ENCODE measurements around the gene CRLF3. TPM values are rescaled to one million over a fixed set of nuclear protein-coding genes. Genes with fewer than 3 reads are reported as not detected.
A peak's percentile ranks its signal among the peaks of the same experiment; 100 is the strongest.
"Not testable (repeated sequence)": the region's sequence is repeated elsewhere in the genome, so short reads cannot be mapped to it uniquely, and the experiment has no call there.

The CRLF3 gene
- total RNA-seq, 3 donors from 2014 or later = 45.2 to 46.9 (median 45.6) TPM

GRCh38 chr17:30796016-30796415 lies 28.5 kb downstream of the CRLF3 start:
- H3K4me1 Mint-ChIP-seq (ENCODE audit: low read depth) = peaks cover 15% of the 10 kb centered on the region
- H3K4me3 Mint-ChIP-seq = no peak overlapping the region
- DNase-seq = no peak
- H3K36me3 Mint-ChIP-seq (ENCODE audit: insufficient read depth) = peaks cover 41% of the 10 kb centered on the region
- peak; percentile 100 for ATAC-seq
- no peaks in the 10 kb centered on the region for H3K9me3 Mint-ChIP-seq
- no peaks in the 10 kb centered on the region for H3K27me3 Mint-ChIP-seq (ENCODE audit: low read depth)

- ATAC-seq (no peak), DNase-seq (no peak)
- Mint-ChIP-seq H3K4me1 (ENCODE audit: low read depth) (peaks cover 24% of the 10 kb centered on the region), H3K36me3 (ENCODE audit: insufficient read depth) (peaks cover 40% of the 10 kb centered on the region), H3K4me3 (no peak overlapping the region), H3K27me3 (ENCODE audit: low read depth) (no peaks in the 10 kb centered on the region), H3K9me3 (no peaks in the 10 kb centered on the region)
Measured at GRCh38 chr17:30794372-30794771, 30.1 kb downstream of the CRLF3 start.

GRCh38 chr17:30793282-30793977 lies 31.1 kb downstream of the CRLF3 start:
- H3K4me1 Mint-ChIP-seq (ENCODE audit: low read depth) = peaks cover 27% of the 10 kb centered on the region
- ATAC-seq (no peak), DNase-seq (no peak)
- H3K27me3 Mint-ChIP-seq (ENCODE audit: low read depth) = no peaks in the 10 kb centered on the region
- no peak overlapping the region for H3K4me3 Mint-ChIP-seq
- peaks cover 47% of the 10 kb centered on the region for H3K36me3 Mint-ChIP-seq (ENCODE audit: insufficient read depth)
- H3K9me3 Mint-ChIP-seq = no peaks in the 10 kb centered on the region

GRCh38 chr17:30790279-30790678 lies 34.2 kb downstream of the CRLF3 start:
- Mint-ChIP-seq H3K4me3 (no peak overlapping the region), H3K4me1 (ENCODE audit: low read depth) (peaks cover 16% of the 10 kb centered on the region), H3K36me3 (ENCODE audit: insufficient read depth) (peaks cover 39% of the 10 kb centered on the region), H3K9me3 (no peaks in the 10 kb centered on the region), H3K27me3 (ENCODE audit: low read depth) (no peaks in the 10 kb centered on the region)
- ATAC-seq (peak; percentile 69 to 80), DNase-seq (no peak)

DNA sequence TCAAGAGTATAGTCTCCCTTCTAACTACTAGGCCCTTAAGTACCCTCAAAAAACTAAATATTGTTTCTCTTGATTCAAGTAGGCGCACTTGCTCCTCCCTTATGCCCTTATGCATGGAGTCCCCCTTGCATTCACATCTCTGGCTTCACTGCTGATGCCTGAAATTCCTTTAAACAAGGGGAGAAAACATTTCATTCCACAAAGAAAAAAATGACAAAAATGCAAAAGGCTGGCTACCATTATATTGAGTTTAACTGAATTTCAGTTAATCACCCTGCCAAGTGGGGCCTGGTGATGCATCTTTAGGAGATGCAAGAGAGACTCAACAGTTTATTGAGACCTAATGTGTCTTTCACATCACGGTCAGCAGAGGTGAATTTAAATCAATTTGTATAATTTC lies 35.6 kb downstream of the CRLF3 start:
- DNase-seq (no peak), ATAC-seq (no peak)
- Mint-ChIP-seq H3K4me3 (no peak overlapping the region), H3K36me3 (ENCODE audit: insufficient read depth) (peaks cover 32% of the 10 kb centered on the region), H3K27me3 (ENCODE audit: low read depth) (no peaks in the 10 kb centered on the region), H3K4me1 (ENCODE audit: low read depth) (peaks cover 13% of the 10 kb centered on the region), H3K9me3 (no peaks in the 10 kb centered on the region)

- Mint-ChIP-seq H3K36me3 (ENCODE audit: insufficient read depth) (peaks cover 15% of the 10 kb centered on the region), H3K4me3 (no peak overlapping the region), H3K4me1 (ENCODE audit: low read depth) (peaks cover 14% of the 10 kb centered on the region)
Measured at GRCh38 chr17:30782206-30782605, 42.3 kb downstream of the CRLF3 start.

DNA sequence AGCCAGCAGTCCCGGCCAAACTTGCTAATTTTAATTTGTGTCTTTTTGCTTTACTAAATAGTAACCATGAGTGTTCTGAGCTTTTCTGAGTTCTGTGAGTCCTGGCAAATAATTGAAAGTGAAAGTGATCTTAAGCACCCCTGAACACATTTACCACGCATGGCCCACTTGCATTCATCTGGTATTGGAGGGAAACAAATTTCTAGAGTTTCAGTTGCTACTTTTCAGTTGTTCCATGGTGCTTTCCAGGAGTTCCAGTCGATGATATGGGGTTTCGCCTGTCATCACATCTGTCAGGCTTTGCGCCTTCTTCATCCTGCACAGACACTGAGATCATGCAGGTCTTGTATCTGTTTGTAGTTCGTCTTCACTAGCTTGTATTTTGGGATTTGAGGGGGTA lies 44.1 kb downstream of the CRLF3 start:
- DNase-seq (no peak), ATAC-seq (peak; percentile 80 to 85)
- Mint-ChIP-seq H3K9me3 (no peaks in the 10 kb centered on the region), H3K36me3 (ENCODE audit: insufficient read depth) (peaks cover 11% of the 10 kb centered on the region), H3K4me1 (ENCODE audit: low read depth) (peaks cover 14% of the 10 kb centered on the region), H3K4me3 (no peak overlapping the region), H3K27me3 (ENCODE audit: low read depth) (no peaks in the 10 kb centered on the region)

More at GRCh38 chr17:30782206-30782605, 42.3 kb downstream of the CRLF3 start:
- Mint-ChIP-seq H3K27me3 (ENCODE audit: low read depth) (no peaks in the 10 kb centered on the region), H3K9me3 (no peaks in the 10 kb centered on the region)
- no peak for ATAC-seq
- DNase-seq = no peak

GRCh38 chr17:30768771-30769170 lies 55.7 kb downstream of the CRLF3 start:
- peaks cover 16% of the 10 kb centered on the region for H3K36me3 Mint-ChIP-seq (ENCODE audit: insufficient read depth)
- DNase-seq; H3K4me1 Mint-ChIP-seq (ENCODE audit: low read depth); H3K27me3 Mint-ChIP-seq (ENCODE audit: low read depth); ATAC-seq; H3K4me3 Mint-ChIP-seq; H3K9me3 Mint-ChIP-seq: not testable (repeated sequence)

GRCh38 chr17:30767641-30768404 lies 56.7 kb downstream of the CRLF3 start:
- not testable (repeated sequence) for H3K4me3 Mint-ChIP-seq; H3K4me1 Mint-ChIP-seq (ENCODE audit: low read depth); DNase-seq; H3K9me3 Mint-ChIP-seq; H3K27me3 Mint-ChIP-seq (ENCODE audit: low read depth)
- ATAC-seq = peak; percentile 60 to 75
- H3K36me3 Mint-ChIP-seq (ENCODE audit: insufficient read depth) = peaks cover 14% of the 10 kb centered on the region

DNA sequence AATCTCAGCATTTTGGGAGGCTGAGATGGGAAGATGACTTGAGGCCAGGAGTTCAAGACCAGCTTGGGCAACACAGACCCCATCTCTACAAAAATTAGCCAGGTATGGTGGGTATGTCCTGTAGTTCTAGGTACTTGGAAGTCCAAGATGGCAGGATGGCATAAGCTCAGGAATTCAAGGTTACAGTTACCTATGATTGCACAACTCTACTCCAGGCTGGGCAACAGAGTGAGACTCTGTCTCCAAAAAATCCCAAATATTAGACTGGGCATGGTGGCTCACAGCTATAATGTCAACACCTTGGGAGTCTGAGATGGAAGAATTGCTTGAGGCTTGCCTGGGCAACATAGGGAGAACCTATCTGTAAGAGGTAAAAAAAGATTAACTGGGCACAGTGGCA lies 63.4 kb downstream of the CRLF3 start:
- no peak for DNase-seq
- Mint-ChIP-seq H3K9me3 (no peaks in the 10 kb centered on the region), H3K36me3 (ENCODE audit: insufficient read depth) (peaks cover 6% of the 10 kb centered on the region), H3K4me3 (no peak overlapping the region), H3K4me1 (ENCODE audit: low read depth) (no peaks in the 10 kb centered on the region), H3K27me3 (ENCODE audit: low read depth) (no peaks in the 10 kb centered on the region)
- no peak for ATAC-seq

DNA sequence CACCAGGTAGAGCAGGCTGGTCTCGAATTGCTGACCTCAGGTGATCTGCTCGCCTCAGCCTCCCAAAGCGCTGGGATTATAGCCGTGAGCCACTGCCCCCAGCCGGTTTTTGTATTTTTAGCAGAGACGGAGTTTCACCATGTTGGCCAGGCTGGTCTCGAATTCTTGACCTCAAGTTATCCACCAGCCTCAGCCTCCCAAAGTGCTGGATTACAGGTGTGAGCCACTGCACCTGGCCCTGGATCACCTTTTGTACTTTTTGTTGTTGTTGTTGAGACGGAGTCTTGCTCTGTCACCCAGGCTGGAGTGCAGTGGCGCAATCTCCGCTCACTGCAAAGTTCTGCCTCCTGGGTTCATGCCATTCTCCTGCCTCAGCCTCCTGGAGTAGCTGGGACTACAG lies 71.2 kb downstream of the CRLF3 start:
- H3K27me3 Mint-ChIP-seq (ENCODE audit: low read depth); H3K9me3 Mint-ChIP-seq; H3K36me3 Mint-ChIP-seq (ENCODE audit: insufficient read depth); DNase-seq; H3K4me1 Mint-ChIP-seq (ENCODE audit: low read depth); H3K4me3 Mint-ChIP-seq; ATAC-seq: not testable (repeated sequence)

GRCh38 chr17:30750982-30751381 lies 73.5 kb downstream of the CRLF3 start:
- ATAC-seq; H3K4me1 Mint-ChIP-seq (ENCODE audit: low read depth); H3K4me3 Mint-ChIP-seq: not testable (repeated sequence)

GRCh38 chr17:30747621-30748020 lies 76.9 kb downstream of the CRLF3 start:
- H3K4me3 Mint-ChIP-seq; ATAC-seq; H3K9me3 Mint-ChIP-seq; H3K4me1 Mint-ChIP-seq (ENCODE audit: low read depth); DNase-seq; H3K27me3 Mint-ChIP-seq (ENCODE audit: low read depth): not testable (repeated sequence)
- peaks cover 14% of the 10 kb centered on the region for H3K36me3 Mint-ChIP-seq (ENCODE audit: insufficient read depth)

More at GRCh38 chr17:30750982-30751381, 73.5 kb downstream of the CRLF3 start:
- not testable (repeated sequence) for H3K27me3 Mint-ChIP-seq (ENCODE audit: low read depth); H3K9me3 Mint-ChIP-seq; DNase-seq
- H3K36me3 Mint-ChIP-seq (ENCODE audit: insufficient read depth) = peaks cover 12% of the 10 kb centered on the region

GRCh38 chr17:30742669-30743068 lies 81.8 kb downstream of the CRLF3 start:
- not testable (repeated sequence) for H3K27me3 Mint-ChIP-seq (ENCODE audit: low read depth); H3K4me3 Mint-ChIP-seq; DNase-seq; ATAC-seq; H3K9me3 Mint-ChIP-seq; H3K4me1 Mint-ChIP-seq (ENCODE audit: low read depth)
- peaks cover 14% of the 10 kb centered on the region for H3K36me3 Mint-ChIP-seq (ENCODE audit: insufficient read depth)

- not testable (repeated sequence) for H3K27me3 Mint-ChIP-seq (ENCODE audit: low read depth); H3K4me3 Mint-ChIP-seq; DNase-seq; ATAC-seq; H3K9me3 Mint-ChIP-seq
- Mint-ChIP-seq H3K4me1 (ENCODE audit: low read depth) (peaks cover 25% of the 10 kb centered on the region), H3K36me3 (ENCODE audit: insufficient read depth) (peaks cover 16% of the 10 kb centered on the region)
Measured at GRCh38 chr17:30736371-30736770, 88.1 kb downstream of the CRLF3 start.
